ENCODE measurements around the gene DNAH17. TPM values are rescaled to one million over a fixed set of nuclear protein-coding genes. Genes with fewer than 3 reads are reported as not detected.

Gene DNAH17
- total RNA-seq, 1 experiment from 2014 or later = 0.69 TPM

DNA sequence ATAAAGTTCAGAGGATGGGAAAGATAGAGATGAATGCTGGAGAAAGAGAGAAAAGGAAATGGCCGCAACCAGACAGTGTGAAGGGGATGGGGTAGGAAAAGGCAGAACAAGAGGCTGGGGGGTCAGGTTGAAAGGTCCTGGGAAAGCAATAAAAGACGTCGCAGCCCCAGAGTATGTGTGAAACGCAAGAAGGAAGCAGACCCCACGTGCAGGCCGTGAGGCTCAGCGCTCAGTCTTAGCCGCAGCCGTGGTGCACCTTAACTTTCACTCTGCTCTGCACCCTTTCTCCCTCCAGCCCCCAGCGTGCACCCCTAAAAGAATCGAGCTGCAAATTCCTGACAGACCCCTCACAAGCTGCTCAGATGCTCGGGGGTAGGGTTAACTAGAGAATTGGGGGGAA lies 1.9 kb downstream of the DNAH17 start:
- H3K36me3 ChIP-seq (ENCODE audit: control insufficient read depth in 1 of 2, insufficient read depth in 2 of 2, low read length in 2 of 2) = no peaks in the 10 kb centered on the region
- H4K20me1 ChIP-seq (ENCODE audit: insufficient read depth) = no peaks in the 10 kb centered on the region
- H3K79me2 ChIP-seq (ENCODE audit: insufficient read depth, low read length) = no peaks in the 10 kb centered on the region
- no peak for DNase-seq (ENCODE audit: low read depth, low spot score)
- intact Hi-C loops (cut with micrococcal nuclease) = no loop called here
- H2AFZ ChIP-seq (ENCODE audit: low read depth, low read length, poor library complexity, severe bottlenecking) = no peak overlapping the region
- POLR2A ChIA-PET = no interaction called here
- no peaks in the 10 kb centered on the region for H3K9me2 ChIP-seq (ENCODE audit: insufficient read depth)
- no peak overlapping the region for H3K4me2 ChIP-seq (ENCODE audit: low read length)
- RAD21 ChIA-PET (ENCODE audit: low non-redundant PET in 1 of 2, low total read pairs in 2 of 2, uncharacterized antibody in 2 of 2, unreplicated experiment in 2 of 2) = no interaction called here
- H3K27me3 ChIP-seq (ENCODE audit: insufficient read depth, low read length) = no peaks in the 10 kb centered on the region
- H3K9ac ChIP-seq (ENCODE audit: low read length) = no peak overlapping the region
- CTCF ChIA-PET = interaction anchor here (1.5 kb wide), 1 partner anchor 78 kb away, joined by 4 read pairs; no protein-coding TSS in a partner anchor
- TF ChIP-seq, protein P1, sequence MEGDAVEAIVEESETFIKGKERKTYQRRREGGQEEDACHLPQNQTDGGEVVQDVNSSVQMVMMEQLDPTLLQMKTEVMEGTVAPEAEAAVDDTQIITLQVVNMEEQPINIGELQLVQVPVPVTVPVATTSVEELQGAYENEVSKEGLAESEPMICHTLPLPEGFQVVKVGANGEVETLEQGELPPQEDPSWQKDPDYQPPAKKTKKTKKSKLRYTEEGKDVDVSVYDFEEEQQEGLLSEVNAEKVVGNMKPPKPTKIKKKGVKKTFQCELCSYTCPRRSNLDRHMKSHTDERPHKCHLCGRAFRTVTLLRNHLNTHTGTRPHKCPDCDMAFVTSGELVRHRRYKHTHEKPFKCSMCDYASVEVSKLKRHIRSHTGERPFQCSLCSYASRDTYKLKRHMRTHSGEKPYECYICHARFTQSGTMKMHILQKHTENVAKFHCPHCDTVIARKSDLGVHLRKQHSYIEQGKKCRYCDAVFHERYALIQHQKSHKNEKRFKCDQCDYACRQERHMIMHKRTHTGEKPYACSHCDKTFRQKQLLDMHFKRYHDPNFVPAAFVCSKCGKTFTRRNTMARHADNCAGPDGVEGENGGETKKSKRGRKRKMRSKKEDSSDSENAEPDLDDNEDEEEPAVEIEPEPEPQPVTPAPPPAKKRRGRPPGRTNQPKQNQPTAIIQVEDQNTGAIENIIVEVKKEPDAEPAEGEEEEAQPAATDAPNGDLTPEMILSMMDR (IDR thresholded peaks at IDR 0.05 in 2 of 3, conservative IDR thresholded peaks at IDR 0.05 in 1 of 3; ENCODE audit: borderline replicate concordance in 1 of 3, insufficient read depth in 1 of 3, low read depth in 2 of 3, low read length in 2 of 3) = no peak
- TF ChIP-seq TCF7L2 (IDR thresholded peaks at IDR 0.05; ENCODE audit: borderline replicate concordance, extremely low read depth, insufficient read depth, insufficient read length) (no peak), CEBPB (IDR thresholded peaks at IDR 0.05; ENCODE audit: low read depth) (no peak), RAD21 (IDR thresholded peaks at IDR 0.05; ENCODE audit: low read depth) (no peak), CBX3 (IDR thresholded peaks at IDR 0.05; ENCODE audit: low read depth) (no peak), JUND (IDR thresholded peaks at IDR 0.05) (no peak), POLR2A (IDR thresholded peaks at IDR 0.05; ENCODE audit: borderline replicate concordance, extremely low read depth, insufficient read depth, insufficient read length) (no peak), REST (IDR thresholded peaks at IDR 0.05; ENCODE audit: low read depth) (no peak)
- TF ChIP-seq, protein P2, sequence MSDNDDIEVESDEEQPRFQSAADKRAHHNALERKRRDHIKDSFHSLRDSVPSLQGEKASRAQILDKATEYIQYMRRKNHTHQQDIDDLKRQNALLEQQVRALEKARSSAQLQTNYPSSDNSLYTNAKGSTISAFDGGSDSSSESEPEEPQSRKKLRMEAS (IDR thresholded peaks at IDR 0.05) = no peak
- no peak overlapping the region for H3K27ac ChIP-seq (ENCODE audit: low read depth, low read length)
- no peaks in the 10 kb centered on the region for H3K9me3 ChIP-seq (ENCODE audit: control insufficient read depth in 1 of 2, insufficient read depth in 1 of 2, low read depth in 1 of 2, low read length in 2 of 2)
- H3K4me3 ChIP-seq (replicated peaks in 1 of 2; ENCODE audit: low read depth in 1 of 2, low read length in 2 of 2) = no peak overlapping the region
- BruUV-seq (replicated peaks) = no TSS peak
- no peak for ATAC-seq
- no peaks in the 10 kb centered on the region for H3K4me1 ChIP-seq (ENCODE audit: control insufficient read depth in 1 of 2, insufficient read depth in 2 of 2, low read length in 2 of 2)

Data from HCT116 (cell line).